Testis (tissue), 3 donors: ENCODE measurements around the gene NFATC1. TPM values are rescaled to one million over a fixed set of nuclear protein-coding genes. Genes with fewer than 3 reads are reported as not detected.

Experiments
- DNase-seq: peaks from one replicate; pipeline ENCODE4 v3.0.0-alpha.2; 2019
- H3K27ac ChIP-seq, 2 donors: fragments of 200-600 bp; sonication (generic); one replicate each; pipeline ENCODE4 v1.5.1; 2019
- H3K27me3 ChIP-seq: fragments of 200-600 bp; sonication (generic); one replicate; pipeline ENCODE4 v1.5.1; 2019
- H3K36me3 ChIP-seq: fragments of 200-600 bp; sonication (generic); one replicate; pipeline ENCODE4 v1.5.1; 2017; ENCODE audit warnings: low read depth; ENCODE audit errors: missing control alignments
- H3K4me1 ChIP-seq: fragments of 200-600 bp; sonication (generic); one replicate; pipeline ENCODE4 v1.5.1; 2019
- H3K4me3 ChIP-seq, 2 donors: fragments of 200-600 bp; sonication (generic); one replicate each; pipeline ENCODE4 v1.5.1; 2017 to 2019
- H3K9me3 ChIP-seq: fragments of 200-600 bp; sonication (generic); one replicate; pipeline ENCODE4 v1.5.1; 2017
- POLR2A ChIP-seq: fragments of 450-650 bp; IDR thresholded peaks from one replicate; pipeline ENCODE4 v1.6.1; 2017; ENCODE audit warnings: antibody characterized with exemption, mild to moderate bottlenecking, moderate library complexity
- WGBS, 2 donors: methylation state at CpG; one replicate each; pipeline ENCODE4 v1.1.5; 2018; 5-methylcytosine and 5-hydroxymethylcytosine counted together
- intact Hi-C: fragments of 100-400 bp; cut with DNase I; formaldehyde crosslinking; loops from one replicate; pipeline ENCODE4 v1.15.1; 2023; ENCODE audit warnings: low total_unique reads
- polyA plus RNA-seq: library from polyadenylated mRNA; stranded (reverse); fragments of 350-450 nt; fragmentation: Illumina TruSeq; extraction: RNeasy Lipid Tissue Mini Kit (QIAGEN cat#74804); gene quantifications from one replicate; pipeline ENCODE4 v1.2.3, GENCODE V29; 2014; ENCODE audit warnings: low read depth, low replicate concordance; ENCODE audit not compliant: insufficient read depth
- total RNA-seq, 2 donors: library from RNA; depleted of rRNA; stranded (reverse); fragments of >200 nt; gene quantifications; one replicate each; pipeline ENCODE4 v1.2.3, GENCODE V29; 2016
- TF ChIP-seq, protein P1 (sequence below), 3 experiments: fragments of 450-650 bp in 2 of 3; fragments of 200-600 bp in 1 of 3; sonication (generic) in 1 of 3; IDR thresholded peaks; one replicate each; pipeline ENCODE4 v1.5.1; 2016 to 2019; ENCODE audit warnings: antibody characterized with exemption in 3 of 3, mild to moderate bottlenecking in 2 of 3, moderate library complexity in 1 of 3

Gene NFATC1
- total and polyA plus RNA-seq, 3 donors from 2014 or later = 22.2 to 28.1 (median 27.5) TPM

DNA sequence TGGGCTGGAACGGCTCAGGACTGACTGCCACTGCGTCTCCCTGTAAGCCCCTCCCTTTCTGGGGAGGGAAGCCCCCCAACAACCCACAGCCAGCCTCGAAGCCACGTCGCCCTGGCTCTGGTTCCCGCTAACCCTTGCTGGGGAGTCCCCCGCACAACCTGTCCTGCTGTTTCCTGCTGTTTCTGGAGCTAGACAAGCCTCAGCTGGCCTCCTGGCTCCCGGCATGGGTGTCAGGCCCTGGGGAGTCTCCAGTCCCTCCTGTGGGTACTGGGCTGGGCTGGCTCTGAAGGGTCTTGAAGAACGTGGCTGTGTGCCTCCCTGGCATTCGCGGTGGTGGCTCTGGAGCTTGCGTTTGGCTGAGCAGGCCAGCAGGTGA, 20.9 kb downstream of the NFATC1 start:
- intact Hi-C loops = no loop called here
- no peaks in the 10 kb centered on the region for H3K27me3 ChIP-seq
- DNase-seq = no peak
- H3K4me1 ChIP-seq = peaks cover 4% of the 10 kb centered on the region
- H3K36me3 ChIP-seq = no peaks in the 10 kb centered on the region
- H3K27ac ChIP-seq = no peak overlapping the region
- WGBS, 2 donors = 60 to 92% methylated on average over 1 to 12 of the region's 12 CpGs
- no peak overlapping the region for H3K4me3 ChIP-seq
- TF ChIP-seq POLR2A = no peak
- TF ChIP-seq, protein P1, sequence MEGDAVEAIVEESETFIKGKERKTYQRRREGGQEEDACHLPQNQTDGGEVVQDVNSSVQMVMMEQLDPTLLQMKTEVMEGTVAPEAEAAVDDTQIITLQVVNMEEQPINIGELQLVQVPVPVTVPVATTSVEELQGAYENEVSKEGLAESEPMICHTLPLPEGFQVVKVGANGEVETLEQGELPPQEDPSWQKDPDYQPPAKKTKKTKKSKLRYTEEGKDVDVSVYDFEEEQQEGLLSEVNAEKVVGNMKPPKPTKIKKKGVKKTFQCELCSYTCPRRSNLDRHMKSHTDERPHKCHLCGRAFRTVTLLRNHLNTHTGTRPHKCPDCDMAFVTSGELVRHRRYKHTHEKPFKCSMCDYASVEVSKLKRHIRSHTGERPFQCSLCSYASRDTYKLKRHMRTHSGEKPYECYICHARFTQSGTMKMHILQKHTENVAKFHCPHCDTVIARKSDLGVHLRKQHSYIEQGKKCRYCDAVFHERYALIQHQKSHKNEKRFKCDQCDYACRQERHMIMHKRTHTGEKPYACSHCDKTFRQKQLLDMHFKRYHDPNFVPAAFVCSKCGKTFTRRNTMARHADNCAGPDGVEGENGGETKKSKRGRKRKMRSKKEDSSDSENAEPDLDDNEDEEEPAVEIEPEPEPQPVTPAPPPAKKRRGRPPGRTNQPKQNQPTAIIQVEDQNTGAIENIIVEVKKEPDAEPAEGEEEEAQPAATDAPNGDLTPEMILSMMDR (IDR thresholded peaks at IDR 0.05) = no peak
- no peaks in the 10 kb centered on the region for H3K9me3 ChIP-seq

DNA sequence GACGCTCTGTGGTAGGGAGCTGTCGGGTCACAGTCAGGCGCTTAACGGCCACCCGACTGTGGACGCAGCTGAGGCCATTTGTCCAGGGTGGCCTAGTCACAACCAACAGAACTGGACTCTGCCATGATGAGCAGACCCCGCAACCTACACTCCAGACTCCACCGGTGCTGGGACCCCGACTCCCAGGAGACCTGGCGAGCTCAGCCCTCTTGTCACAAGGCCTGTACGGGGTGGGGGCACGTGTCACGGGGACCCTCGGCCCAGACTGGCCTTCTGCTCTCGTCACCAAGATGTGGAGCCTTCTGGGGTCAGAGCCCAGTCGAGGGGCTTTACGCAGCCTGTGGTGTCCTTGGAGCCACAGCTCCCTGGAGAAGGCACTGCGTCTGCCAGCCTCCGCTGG, 22.5 kb downstream of the NFATC1 start:
- peaks cover 2% of the 10 kb centered on the region for H3K4me1 ChIP-seq
- no peak for DNase-seq
- WGBS, 2 donors = 96 to 97% methylated on average over 10 to 19 of the region's 19 CpGs
- no peaks in the 10 kb centered on the region for H3K9me3 ChIP-seq
- TF ChIP-seq, protein P1 (IDR thresholded peaks at IDR 0.05) = no peak
- TF ChIP-seq POLR2A = no peak
- no peaks in the 10 kb centered on the region for H3K27me3 ChIP-seq
- no peak overlapping the region for H3K4me3 ChIP-seq
- intact Hi-C loops = no loop called here
- no peaks in the 10 kb centered on the region for H3K36me3 ChIP-seq
- no peak overlapping the region for H3K27ac ChIP-seq

DNA sequence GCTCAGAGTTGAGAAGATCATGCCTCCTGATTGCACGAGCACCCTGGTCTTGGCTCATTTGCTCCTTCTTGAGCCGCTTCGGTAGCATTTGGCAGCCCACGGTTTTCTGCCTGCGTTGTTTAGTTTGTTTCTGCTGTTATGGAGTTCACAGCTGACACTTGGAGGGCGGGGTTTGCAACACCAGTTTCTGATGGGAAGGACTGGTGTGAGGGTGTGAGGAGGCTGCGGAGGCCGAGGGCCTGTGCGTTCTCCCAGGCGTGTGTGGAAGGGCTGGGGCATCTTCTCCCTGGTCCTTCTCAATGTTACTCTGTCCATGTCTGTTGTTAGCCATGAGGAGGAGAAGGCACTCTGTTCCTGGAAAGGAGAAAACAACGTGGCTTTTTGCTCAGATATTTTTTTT, 22.9 kb downstream of the NFATC1 start:
- peaks cover 6% of the 10 kb centered on the region for H3K4me1 ChIP-seq
- TF ChIP-seq, protein P1 (IDR thresholded peaks at IDR 0.05) = no peak
- no peak for TF ChIP-seq POLR2A
- H3K36me3 ChIP-seq = no peaks in the 10 kb centered on the region
- H3K27ac ChIP-seq = no peak overlapping the region
- H3K9me3 ChIP-seq = no peaks in the 10 kb centered on the region
- WGBS, 2 donors = 90 to 91% methylated on average over 10 to 11 of the region's 11 CpGs
- H3K27me3 ChIP-seq = no peaks in the 10 kb centered on the region
- DNase-seq = no peak
- H3K4me3 ChIP-seq = no peak overlapping the region
- intact Hi-C loops = no loop called here

DNA sequence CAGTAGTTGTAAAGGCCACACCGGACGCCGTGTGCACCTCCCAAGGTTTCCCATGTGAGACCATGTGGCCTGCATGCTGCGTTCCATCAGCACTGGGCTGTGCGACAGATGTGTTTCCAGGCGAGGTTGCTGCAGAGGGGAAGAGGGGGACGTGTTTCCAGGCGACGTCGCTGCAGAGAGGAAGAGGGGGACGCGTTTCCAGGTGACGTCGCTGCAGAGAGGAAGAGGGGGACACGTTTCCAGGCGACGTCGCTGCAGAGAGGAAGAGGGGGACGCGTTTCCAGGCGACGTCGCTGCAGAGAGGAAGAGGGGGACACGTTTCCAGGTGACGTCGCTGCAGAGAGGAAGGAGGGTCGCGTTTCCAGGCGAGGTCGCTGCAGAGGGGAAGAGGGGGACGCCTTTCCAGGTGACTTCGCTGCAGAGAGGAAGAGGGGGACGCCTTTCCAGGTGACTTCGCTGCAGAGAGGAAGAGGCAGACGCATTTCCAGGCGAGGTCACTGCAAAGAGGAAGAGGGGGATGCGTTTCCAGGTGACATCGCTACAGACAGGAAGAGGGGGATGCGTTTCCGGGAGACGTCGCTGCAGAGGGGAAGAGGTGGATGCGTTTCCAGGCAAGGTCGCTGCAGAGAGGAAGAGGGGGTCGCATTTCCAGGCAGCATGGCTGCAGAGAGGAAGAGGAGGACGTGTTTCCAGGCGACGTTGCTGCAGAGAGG, 24.5 kb downstream of the NFATC1 start:
- Histone ChIP-seq H3K4me3 (no peak overlapping the region), H3K27me3 (no peaks in the 10 kb centered on the region), H3K27ac (no peak overlapping the region), H3K36me3 (no peaks in the 10 kb centered on the region), H3K4me1 (peaks cover 8% of the 10 kb centered on the region), H3K9me3 (no peaks in the 10 kb centered on the region)
- DNase-seq = no peak
- TF ChIP-seq, protein P1 (IDR thresholded peaks at IDR 0.05) = no peak
- no peak for TF ChIP-seq POLR2A
- intact Hi-C loops = no loop called here
- whole genome bisulfite sequencing, 2 donors = 84 to 91% methylated on average over 48 of the region's 48 CpGs

DNA sequence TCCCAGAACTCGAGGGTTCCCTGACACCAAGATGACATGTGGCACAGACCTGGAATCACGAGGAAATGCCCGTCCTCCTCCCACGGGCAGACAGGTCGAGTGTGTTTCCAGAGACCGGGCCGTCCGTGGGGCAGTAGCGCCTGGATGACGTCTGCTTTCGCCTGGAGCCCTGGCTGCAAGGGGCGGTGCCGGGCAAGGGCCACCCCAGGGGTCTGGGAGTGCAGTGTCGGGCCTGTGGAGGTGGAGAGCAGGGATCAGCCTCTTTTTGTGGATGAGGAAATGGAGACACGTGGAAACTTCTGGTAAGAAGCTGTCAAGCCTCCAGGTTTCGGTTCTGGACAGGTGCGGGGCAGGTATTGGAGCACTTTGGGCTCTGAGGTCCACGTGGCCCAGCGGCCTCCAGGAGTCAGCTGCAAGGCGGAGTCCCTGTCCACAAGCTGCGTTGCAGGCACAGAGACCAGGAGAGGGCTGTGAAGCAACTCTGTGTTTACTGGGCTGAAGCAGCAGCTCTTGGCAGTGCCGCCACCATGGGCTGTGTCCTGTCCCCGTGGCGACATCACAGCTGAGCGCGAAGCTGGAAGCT, 25.6 kb downstream of the NFATC1 start:
- Histone ChIP-seq H3K27ac (no peak overlapping the region), H3K4me1 (peaks cover 8% of the 10 kb centered on the region)
- intact Hi-C loops = no loop called here

More for the DNA sequence above, 25.6 kb downstream of the NFATC1 start:
- no peak overlapping the region for H3K4me3 ChIP-seq
- H3K9me3 ChIP-seq = no peaks in the 10 kb centered on the region
- H3K27me3 ChIP-seq = no peaks in the 10 kb centered on the region
- no peak for DNase-seq
- WGBS, 2 donors = 92 to 97% methylated on average over 20 to 26 of the region's 26 CpGs
- TF ChIP-seq, protein P1 (IDR thresholded peaks at IDR 0.05) = no peak
- no peak for TF ChIP-seq POLR2A
- H3K36me3 ChIP-seq = no peaks in the 10 kb centered on the region
